HepG2 (cell line): Measurements from ENCODE around the gene CEP131.

Experiments used
- TAF15 ChIP-seq: fragments of 200-400 bp; formaldehyde crosslinking; IDR thresholded peaks from one replicate; pipeline ENCODE4 v1.6.1; 2018; ENCODE audit warnings: mild to moderate bottlenecking, low read depth, low read length; ENCODE audit not compliant: poor library complexity, severe bottlenecking
- TF ChIP-seq, protein P1 (sequence below): IDR thresholded peaks from 2 replicates; pipeline ENCODE4 v1.6.1; 2012; ENCODE audit warnings: inconsistent platforms
- TF ChIP-seq, protein P2 (sequence below): IDR thresholded peaks from 2 replicates; pipeline ENCODE4 v1.6.1; 2016

- TF ChIP-seq, protein P1, sequence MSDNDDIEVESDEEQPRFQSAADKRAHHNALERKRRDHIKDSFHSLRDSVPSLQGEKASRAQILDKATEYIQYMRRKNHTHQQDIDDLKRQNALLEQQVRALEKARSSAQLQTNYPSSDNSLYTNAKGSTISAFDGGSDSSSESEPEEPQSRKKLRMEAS = no peak
- TF ChIP-seq TAF15 = no peak
- TF ChIP-seq, protein P2, sequence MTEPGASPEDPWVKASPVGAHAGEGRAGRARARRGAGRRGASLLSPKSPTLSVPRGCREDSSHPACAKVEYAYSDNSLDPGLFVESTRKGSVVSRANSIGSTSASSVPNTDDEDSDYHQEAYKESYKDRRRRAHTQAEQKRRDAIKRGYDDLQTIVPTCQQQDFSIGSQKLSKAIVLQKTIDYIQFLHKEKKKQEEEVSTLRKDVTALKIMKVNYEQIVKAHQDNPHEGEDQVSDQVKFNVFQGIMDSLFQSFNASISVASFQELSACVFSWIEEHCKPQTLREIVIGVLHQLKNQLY (CRISPR knock-in tag) = no peak
These were observed 70.4 kb downstream of the CEP131 start for GRCh38 chr17:81152288-81152828.
